Mesothelial cell of epicardium (in vitro differentiated cells): ENCODE data around the gene AUTS2. TPM values are rescaled to one million over a fixed set of nuclear protein-coding genes. Genes with fewer than 3 reads are reported as not detected.

Source experiments
- DNase-seq, 2 experiments: peaks; one replicate each; pipeline ENCODE4 v3.0.0; 2021; ENCODE audit warnings: low spot score in 2 of 2; ENCODE audit not compliant: unreplicated experiment in 2 of 2
- H3K27ac Mint-ChIP-seq: 2 replicates; pipeline ENCODE4 v1.8.0; 2021; ENCODE audit warnings: mixed read lengths
- H3K27me3 Mint-ChIP-seq: 2 replicates; pipeline ENCODE4 v1.8.0; 2021; ENCODE audit warnings: low read depth, mixed read lengths
- H3K36me3 Mint-ChIP-seq: 2 replicates; pipeline ENCODE4 v1.8.0; 2021; ENCODE audit warnings: mixed read lengths
- H3K4me1 Mint-ChIP-seq: 2 replicates; pipeline ENCODE4 v1.8.0; 2021; ENCODE audit warnings: mixed read lengths
- H3K4me3 Mint-ChIP-seq: 2 replicates; pipeline ENCODE4 v1.8.0; 2021; ENCODE audit warnings: mild to moderate bottlenecking, moderate library complexity, mixed read lengths
- H3K9me3 Mint-ChIP-seq: 2 replicates; pipeline ENCODE4 v1.8.0; 2021; ENCODE audit warnings: mixed read lengths
- total RNA-seq: library from RNA; stranded (reverse); gene quantifications from 3 replicates; pipeline ENCODE4 v1.2.1, GENCODE V29; 2021
- TF ChIP-seq, protein P1 (sequence below): fragments of 200-600 bp; sonication (generic); IDR thresholded peaks from one replicate; pipeline ENCODE4 v1.5.0; 2021; ENCODE audit warnings: antibody characterized with exemption; ENCODE audit not compliant: unreplicated experiment

AUTS2 gene
- total RNA-seq, 1 donor from 2014 or later = 135 TPM

DNA sequence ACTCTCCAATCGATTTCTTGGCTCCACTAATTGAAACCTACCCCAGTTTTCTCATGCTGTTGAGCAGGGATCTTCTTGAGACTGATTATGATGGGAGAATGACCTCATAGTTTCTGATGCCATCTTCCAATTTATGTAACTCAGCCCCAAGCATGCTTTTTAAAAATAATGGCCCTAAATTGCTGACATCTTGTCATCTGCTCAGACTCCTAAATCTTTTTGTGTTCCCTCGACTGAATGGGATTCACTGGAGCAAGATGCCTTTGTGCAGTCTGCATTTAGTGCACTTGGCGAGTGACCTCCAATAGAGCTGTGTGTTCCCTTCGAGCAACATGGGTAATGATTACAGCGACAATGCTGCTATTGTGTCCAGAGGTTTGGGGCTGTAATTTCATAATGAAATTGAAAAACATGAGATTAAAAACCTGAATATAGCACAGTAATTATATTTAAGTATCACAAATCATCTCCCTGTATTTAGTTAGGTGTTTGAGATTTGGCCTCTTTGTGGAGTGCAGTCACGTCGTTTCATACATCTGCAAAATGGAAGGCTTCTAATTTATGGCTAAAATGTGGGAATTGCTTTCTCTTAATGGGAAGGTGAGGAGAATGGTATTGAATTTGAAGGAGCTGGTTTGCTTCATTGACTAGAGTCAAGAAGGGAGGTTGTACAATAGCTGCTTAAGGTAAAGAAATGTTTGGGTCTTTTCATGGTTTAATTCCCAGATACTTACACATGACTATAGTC, 192.9 kb downstream of the AUTS2 start:
- TF ChIP-seq, protein P1, sequence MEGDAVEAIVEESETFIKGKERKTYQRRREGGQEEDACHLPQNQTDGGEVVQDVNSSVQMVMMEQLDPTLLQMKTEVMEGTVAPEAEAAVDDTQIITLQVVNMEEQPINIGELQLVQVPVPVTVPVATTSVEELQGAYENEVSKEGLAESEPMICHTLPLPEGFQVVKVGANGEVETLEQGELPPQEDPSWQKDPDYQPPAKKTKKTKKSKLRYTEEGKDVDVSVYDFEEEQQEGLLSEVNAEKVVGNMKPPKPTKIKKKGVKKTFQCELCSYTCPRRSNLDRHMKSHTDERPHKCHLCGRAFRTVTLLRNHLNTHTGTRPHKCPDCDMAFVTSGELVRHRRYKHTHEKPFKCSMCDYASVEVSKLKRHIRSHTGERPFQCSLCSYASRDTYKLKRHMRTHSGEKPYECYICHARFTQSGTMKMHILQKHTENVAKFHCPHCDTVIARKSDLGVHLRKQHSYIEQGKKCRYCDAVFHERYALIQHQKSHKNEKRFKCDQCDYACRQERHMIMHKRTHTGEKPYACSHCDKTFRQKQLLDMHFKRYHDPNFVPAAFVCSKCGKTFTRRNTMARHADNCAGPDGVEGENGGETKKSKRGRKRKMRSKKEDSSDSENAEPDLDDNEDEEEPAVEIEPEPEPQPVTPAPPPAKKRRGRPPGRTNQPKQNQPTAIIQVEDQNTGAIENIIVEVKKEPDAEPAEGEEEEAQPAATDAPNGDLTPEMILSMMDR = no peak
- Mint-ChIP-seq H3K4me1 (peaks cover 50% of the 10 kb centered on the region), H3K27me3 (no peaks in the 10 kb centered on the region), H3K4me3 (no peak overlapping the region), H3K27ac (peak overlapping the region; percentile 23), H3K36me3 (no peaks in the 10 kb centered on the region), H3K9me3 (no peaks in the 10 kb centered on the region)
- DNase-seq = no peak

DNA sequence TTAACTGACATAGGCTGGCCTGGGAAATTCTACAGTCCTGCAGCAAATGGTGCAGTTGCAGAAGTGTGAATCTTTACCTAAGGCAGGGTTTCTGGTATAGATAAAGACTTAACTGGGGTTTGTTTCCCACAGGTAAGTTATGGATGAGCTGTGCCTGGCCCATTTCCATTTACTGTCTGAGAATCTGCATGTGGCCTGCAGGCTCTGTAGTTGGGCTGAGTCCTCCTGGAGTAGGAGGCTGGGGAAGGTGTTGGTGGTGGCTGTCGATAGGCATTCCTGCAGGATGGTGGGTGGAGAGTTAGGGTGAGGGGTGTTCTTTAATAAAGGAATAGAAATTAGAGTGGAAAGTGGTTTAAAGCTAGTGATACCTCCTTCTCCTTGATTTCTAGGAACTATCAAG, 193.5 kb downstream of the AUTS2 start:
- H3K9me3 Mint-ChIP-seq = no peaks in the 10 kb centered on the region

DNA sequence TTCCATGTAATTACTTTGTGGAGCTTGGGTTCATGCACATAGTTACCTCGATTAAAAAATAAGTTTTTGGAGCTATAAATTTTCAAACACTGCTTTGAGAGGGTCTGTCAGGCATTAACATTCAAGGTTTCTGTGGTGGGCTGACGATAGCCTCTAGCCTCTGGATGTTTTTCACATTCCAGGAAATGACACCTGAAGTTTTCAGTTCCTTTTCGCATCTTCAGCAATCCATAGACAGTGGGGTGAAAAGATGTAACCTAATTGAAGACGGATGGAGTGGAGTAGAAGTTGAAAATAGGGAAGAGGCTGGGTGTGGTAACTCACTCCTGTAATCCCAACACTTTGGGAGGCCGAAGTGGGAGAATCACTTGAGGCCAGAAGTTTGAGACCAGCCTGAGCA, 197.7 kb downstream of the AUTS2 start:
- TF ChIP-seq, protein P1 = no peak
- H3K9me3 Mint-ChIP-seq = no peaks in the 10 kb centered on the region
- no peaks in the 10 kb centered on the region for H3K27me3 Mint-ChIP-seq
- H3K4me1 Mint-ChIP-seq = peaks cover 39% of the 10 kb centered on the region
- H3K4me3 Mint-ChIP-seq = no peak overlapping the region
- DNase-seq = no peak
- no peaks in the 10 kb centered on the region for H3K36me3 Mint-ChIP-seq
- no peak overlapping the region for H3K27ac Mint-ChIP-seq

More for the DNA sequence above, 193.5 kb downstream of the AUTS2 start:
- Mint-ChIP-seq H3K36me3 (no peaks in the 10 kb centered on the region), H3K27ac (peak overlapping the region; percentile 51), H3K27me3 (no peaks in the 10 kb centered on the region), H3K4me1 (peaks cover 50% of the 10 kb centered on the region), H3K4me3 (no peak overlapping the region)
- TF ChIP-seq, protein P1 = no peak
- no peak for DNase-seq

DNA sequence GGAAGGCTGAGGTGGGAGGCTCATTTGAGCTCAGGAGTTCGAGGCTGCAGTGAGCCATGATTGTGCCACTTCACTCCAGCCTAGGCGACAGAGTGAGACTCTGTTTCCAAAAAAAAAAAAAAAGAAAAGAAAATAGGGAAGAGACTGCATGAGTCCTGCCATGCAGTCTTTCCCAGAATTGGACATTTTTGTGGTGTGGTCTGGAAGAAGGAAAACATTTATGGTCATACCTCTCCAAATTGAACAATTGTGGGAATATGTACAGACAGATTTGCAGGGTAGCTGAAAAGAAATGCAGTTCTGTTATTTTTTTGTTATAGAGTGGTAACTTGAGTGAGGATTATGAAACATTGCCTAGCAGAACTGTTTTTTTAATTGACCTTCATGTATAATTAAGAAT, 198.1 kb downstream of the AUTS2 start:
- Mint-ChIP-seq H3K27ac (no peak overlapping the region), H3K27me3 (no peaks in the 10 kb centered on the region), H3K4me1 (peaks cover 37% of the 10 kb centered on the region)

DNA sequence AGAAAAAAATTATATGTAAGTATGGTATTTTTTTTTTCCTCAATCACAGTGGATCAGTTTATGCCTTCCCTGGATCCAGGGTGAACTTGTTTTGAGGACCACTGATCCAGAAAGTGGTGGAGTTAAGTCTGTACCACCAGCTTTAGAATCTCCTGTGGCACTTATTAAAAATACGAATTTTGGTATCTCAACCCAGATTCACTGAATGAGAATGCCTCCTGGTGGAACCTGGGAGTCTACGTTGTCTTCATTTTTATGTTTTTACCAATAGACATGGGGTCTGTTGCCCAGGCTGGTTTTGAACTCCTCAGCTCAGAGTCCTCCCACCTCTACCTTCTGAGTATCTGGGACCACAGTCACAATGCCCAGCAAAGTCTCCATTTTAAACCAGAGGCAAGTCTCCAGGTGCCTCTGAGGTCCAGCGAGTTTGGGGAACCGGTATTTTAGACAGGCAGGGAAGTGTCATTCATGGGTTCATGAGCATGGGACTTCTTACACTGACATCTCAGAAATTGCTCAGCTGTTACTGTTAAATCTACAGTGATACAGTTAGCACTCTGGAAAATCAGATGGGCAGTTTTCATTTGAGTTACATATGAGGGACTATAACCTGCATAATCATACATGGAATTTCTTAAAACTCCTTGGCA, 200.9 kb downstream of the AUTS2 start:
- no peak overlapping the region for H3K27ac Mint-ChIP-seq
- H3K4me1 Mint-ChIP-seq = peaks cover 33% of the 10 kb centered on the region
- TF ChIP-seq, protein P1 = no peak
- no peaks in the 10 kb centered on the region for H3K27me3 Mint-ChIP-seq
- no peak for DNase-seq
- H3K36me3 Mint-ChIP-seq = no peaks in the 10 kb centered on the region
- H3K9me3 Mint-ChIP-seq = no peaks in the 10 kb centered on the region
- H3K4me3 Mint-ChIP-seq = no peak overlapping the region

More for the DNA sequence above, 198.1 kb downstream of the AUTS2 start:
- H3K36me3 Mint-ChIP-seq = no peaks in the 10 kb centered on the region
- DNase-seq = no peak
- no peaks in the 10 kb centered on the region for H3K9me3 Mint-ChIP-seq
- TF ChIP-seq, protein P1 = no peak
- no peak overlapping the region for H3K4me3 Mint-ChIP-seq
